Measurements from ENCODE around the gene ZSCAN31.

The ZSCAN31 gene

DNA sequence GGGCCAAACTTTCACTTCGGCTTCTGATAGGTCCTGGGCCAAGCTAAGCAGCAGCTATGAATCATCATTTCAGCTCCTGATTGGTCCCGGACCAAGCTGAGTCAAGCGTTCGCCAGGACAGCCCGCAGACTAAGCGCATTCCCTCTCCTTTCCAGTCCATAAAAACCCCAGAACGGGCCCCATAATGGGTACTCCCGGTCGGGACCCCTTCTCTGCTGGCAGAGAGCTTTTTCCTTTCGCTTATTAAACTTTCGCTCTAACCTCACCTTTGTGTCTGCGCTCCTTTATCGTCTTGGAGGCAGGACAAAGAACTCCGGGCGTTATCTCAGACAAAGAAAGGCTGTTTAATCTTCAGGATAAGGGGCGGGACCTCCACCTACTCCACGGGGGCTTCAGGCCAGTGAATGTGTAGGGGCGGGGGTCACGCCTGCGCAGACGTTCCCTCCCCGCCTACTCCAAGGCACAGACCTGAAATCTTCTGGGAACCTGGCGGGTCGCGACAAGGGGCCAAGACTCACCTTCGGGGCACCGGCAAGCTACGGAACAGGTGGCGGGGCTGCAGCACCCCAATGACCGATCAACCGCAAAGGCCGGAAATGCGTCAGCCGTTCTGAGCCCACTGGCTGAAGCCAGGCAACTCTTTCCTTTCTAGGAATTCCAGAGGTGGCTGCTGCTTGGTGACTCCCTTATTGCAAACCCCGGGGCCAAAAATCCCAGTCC, at the start of gene ZSCAN31:
ZSCAN31 (minus strand) TSS at position 585 of the 720 bp plus-strand sequence. CDS start 6,465 bp downstream, outside the sequence.
- FAIRE-seq (peak; percentile 35), DNase-seq (ENCODE audit: insufficient read length, low spot score) (peak; percentile 58)
- TF ChIP-seq, protein P1, sequence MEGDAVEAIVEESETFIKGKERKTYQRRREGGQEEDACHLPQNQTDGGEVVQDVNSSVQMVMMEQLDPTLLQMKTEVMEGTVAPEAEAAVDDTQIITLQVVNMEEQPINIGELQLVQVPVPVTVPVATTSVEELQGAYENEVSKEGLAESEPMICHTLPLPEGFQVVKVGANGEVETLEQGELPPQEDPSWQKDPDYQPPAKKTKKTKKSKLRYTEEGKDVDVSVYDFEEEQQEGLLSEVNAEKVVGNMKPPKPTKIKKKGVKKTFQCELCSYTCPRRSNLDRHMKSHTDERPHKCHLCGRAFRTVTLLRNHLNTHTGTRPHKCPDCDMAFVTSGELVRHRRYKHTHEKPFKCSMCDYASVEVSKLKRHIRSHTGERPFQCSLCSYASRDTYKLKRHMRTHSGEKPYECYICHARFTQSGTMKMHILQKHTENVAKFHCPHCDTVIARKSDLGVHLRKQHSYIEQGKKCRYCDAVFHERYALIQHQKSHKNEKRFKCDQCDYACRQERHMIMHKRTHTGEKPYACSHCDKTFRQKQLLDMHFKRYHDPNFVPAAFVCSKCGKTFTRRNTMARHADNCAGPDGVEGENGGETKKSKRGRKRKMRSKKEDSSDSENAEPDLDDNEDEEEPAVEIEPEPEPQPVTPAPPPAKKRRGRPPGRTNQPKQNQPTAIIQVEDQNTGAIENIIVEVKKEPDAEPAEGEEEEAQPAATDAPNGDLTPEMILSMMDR (IDR thresholded peaks at IDR 0.05; ENCODE audit: insufficient read depth, missing control alignments) = no peak

DNA sequence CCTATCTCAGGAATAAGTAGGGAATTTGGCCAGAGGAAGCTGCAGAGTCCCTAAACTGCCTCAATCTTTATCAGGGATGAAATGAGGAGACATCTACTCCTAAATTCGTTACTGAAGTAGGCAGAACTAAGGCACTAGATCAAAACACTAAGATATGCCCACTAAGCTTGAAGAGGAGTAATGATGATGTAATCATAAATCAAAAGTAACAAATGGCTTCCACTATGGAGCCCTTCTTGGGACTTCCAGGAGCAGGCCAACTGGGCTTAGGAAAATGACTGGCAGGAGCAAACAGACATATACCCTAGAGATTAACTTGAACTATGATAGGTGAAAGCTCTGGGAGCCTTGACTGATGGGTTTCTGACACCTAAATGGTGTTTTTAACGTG, 48.2 kb upstream of the ZSCAN31 start:
- TF ChIP-seq, protein P1 (IDR thresholded peaks at IDR 0.05; ENCODE audit: insufficient read depth, missing control alignments) = no peak

DNA sequence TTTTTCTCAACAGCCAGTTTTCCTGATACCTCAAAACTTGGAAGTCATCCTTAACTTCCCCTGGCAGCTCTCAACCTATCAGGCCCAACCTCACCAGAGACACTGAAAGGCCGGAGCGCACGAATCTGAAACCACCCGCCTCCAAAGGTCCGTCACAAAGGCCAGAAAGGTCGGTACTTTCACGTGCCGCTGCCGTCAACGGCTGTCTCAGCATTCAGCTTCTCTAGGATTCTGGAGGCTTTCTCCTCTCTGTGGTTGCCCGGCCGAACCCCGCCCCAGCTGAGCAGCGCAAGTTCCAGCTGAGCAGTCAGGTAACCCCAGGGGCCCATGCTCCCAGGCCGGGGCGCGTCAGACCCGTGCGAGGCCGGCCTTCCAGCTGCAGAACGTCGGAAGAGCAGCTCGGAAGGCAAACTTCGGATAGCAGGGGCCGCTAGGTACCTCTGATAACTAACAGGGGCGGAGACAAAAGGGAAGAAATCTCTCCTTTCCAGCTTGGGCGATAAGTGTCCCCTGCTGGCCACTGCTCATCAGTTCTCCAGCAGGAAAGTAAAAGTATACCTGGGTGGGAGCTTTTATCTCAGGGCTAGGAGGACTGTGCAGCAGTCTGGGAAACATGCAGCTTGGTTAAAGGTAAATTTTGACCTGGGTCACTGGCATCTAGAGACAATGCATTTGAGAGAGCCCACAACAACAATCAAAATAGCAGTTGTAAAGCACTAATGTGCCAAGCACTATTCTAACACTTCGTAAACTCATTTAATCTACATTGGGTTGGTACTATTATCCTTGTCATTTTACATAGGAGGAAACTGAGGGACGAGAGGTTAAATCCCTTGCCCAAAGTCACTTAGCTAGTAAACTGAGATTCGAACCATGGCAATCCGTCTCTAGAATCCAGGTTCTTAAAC, 47.5 kb upstream of the ZSCAN31 start:
- TF ChIP-seq, protein P1 (IDR thresholded peaks at IDR 0.05; ENCODE audit: insufficient read depth, missing control alignments) = peak; percentile 27

More for the DNA sequence above, 48.2 kb upstream of the ZSCAN31 start:
- FAIRE-seq (peak; percentile 69), DNase-seq (ENCODE audit: insufficient read length, low spot score) (no peak)

DNA sequence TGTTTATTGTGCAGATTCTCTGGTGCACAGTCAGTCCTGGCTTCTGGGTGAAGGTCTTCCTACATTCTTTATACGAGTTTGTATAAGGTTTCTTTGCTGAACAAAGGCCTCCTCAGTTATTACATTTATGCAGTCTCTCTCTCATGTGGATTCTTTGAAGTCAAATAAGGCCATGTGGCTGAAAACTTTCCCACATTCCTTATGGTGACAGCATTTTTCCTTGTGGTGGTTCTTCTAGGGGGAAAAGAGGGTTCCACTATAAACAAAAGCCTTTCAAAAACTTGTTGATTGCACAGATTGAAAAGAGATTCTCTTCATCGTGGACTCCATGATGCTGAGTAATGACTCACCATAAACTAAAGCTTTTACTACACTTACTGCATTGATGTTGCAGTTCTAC, 44.4 kb upstream of the ZSCAN31 start:
- FAIRE-seq (no peak), DNase-seq (ENCODE audit: insufficient read length, low spot score) (no peak)
- TF ChIP-seq, protein P1 (IDR thresholded peaks at IDR 0.05; ENCODE audit: insufficient read depth, missing control alignments) = no peak

More for the DNA sequence above, 47.5 kb upstream of the ZSCAN31 start:
- DNase-seq (ENCODE audit: insufficient read length, low spot score) = peak; percentile 36
- FAIRE-seq = no peak

DNA sequence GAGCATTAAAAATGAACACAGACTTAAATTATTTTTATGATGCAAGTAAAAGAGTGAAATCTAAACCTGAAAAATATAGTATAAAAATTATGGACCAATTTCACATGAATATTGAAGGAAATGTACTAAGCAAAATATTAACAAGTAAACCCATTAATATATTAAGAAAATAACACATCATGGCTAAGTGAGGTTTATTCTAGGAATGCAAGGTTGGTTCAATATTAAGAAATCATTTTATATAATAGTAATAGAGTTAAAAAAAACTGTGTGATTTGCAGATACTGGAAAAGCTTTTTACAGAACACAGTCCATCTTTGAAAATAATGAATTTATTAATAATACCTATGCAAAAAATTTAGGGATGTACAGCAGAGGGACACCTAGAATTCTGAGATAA, 42.7 kb upstream of the ZSCAN31 start:
- TF ChIP-seq, protein P1 (IDR thresholded peaks at IDR 0.05; ENCODE audit: insufficient read depth, missing control alignments) = no peak
- FAIRE-seq = no peak

DNA sequence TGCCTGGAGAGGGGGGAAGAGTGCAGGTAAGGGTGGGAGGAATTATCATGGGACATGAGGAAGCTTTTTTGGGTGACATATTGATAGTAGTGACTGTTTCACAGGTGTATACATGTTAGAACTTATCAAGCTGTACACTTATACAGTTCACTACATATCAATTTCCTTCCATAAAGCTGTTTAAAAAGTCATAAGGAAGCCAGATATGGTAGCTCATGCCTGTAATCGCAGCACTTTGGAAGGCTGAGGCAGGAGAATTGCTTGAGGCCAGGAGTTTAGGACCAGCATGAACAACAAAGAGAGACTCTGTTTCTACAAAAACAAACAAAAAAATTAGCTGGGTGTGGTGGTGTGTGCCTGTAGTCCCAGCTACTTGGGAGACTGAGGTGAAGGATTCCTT, 41.9 kb upstream of the ZSCAN31 start:
- DNase-seq (ENCODE audit: insufficient read length, low spot score) (no peak), FAIRE-seq (no peak)

More for the DNA sequence above, 42.7 kb upstream of the ZSCAN31 start:
- no peak for DNase-seq (ENCODE audit: insufficient read length, low spot score)

More for the DNA sequence above, 41.9 kb upstream of the ZSCAN31 start:
- TF ChIP-seq, protein P1 (IDR thresholded peaks at IDR 0.05; ENCODE audit: insufficient read depth, missing control alignments) = no peak

Data from D721Med (cell line).